ENCODE measurements around the gene ROBO1.

ROBO1 gene

DNA sequence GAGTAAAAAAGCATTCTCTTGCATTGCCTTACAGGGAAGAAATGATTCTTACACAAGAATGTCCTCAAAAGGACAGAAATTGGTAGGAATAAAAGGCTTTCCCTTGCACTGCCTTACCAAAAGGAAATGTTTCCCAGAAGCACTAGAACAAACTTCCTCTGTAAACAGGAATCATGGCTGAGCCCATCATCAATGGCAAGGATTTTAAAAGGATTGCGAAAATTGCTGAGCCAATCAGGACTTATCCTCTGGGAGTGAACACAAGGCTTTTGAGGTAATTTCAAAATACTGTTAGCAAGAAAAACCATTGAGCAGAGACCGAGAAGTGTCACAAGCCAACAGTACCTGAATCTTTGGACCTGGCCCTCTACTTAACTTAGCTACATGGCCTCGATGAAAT lies 897.3 kb downstream of the ROBO1 start:
- H3K27ac Mint-ChIP-seq = no peak overlapping the region
- no peaks in the 10 kb centered on the region for H3K27me3 Mint-ChIP-seq
- H3K9me3 Mint-ChIP-seq = peaks cover 0 to 1% of the 10 kb centered on the region in 2 donors
- no peaks in the 10 kb centered on the region for H3K4me1 Mint-ChIP-seq (ENCODE audit: low read depth in 2 of 2)
- no peak overlapping the region for H3K4me3 Mint-ChIP-seq
- ATAC-seq (replicated peaks) = no peak
- DNase-seq = no peak
- H3K36me3 Mint-ChIP-seq (ENCODE audit: insufficient read depth) = no peaks in the 10 kb centered on the region

DNA sequence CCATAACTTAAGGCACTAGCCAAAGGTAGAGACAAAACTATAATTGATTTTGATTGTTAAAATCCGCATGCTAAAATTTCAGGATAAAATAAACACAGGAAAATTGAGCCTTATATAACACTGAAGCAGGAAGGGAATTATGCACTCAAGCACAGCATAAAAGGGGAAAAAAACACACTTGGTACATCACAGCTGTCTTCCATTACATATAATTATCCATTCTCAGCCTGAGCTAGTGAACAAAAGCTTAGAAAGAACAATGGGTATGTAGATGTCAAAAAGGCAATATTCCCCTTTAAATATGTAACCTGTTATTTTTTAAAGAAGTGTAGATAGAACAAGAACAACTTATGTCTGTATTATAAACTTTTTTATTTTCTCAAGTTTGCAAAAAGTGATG lies 899.2 kb downstream of the ROBO1 start:
- Mint-ChIP-seq H3K27me3 (no peaks in the 10 kb centered on the region), H3K27ac (no peak overlapping the region), H3K4me3 (no peak overlapping the region), H3K36me3 (ENCODE audit: insufficient read depth) (no peaks in the 10 kb centered on the region), H3K9me3 (peaks cover 0 to 1% of the 10 kb centered on the region in 2 donors), H3K4me1 (ENCODE audit: low read depth in 2 of 2) (no peaks in the 10 kb centered on the region)
- ATAC-seq (replicated peaks) = no peak
- no peak for DNase-seq

DNA sequence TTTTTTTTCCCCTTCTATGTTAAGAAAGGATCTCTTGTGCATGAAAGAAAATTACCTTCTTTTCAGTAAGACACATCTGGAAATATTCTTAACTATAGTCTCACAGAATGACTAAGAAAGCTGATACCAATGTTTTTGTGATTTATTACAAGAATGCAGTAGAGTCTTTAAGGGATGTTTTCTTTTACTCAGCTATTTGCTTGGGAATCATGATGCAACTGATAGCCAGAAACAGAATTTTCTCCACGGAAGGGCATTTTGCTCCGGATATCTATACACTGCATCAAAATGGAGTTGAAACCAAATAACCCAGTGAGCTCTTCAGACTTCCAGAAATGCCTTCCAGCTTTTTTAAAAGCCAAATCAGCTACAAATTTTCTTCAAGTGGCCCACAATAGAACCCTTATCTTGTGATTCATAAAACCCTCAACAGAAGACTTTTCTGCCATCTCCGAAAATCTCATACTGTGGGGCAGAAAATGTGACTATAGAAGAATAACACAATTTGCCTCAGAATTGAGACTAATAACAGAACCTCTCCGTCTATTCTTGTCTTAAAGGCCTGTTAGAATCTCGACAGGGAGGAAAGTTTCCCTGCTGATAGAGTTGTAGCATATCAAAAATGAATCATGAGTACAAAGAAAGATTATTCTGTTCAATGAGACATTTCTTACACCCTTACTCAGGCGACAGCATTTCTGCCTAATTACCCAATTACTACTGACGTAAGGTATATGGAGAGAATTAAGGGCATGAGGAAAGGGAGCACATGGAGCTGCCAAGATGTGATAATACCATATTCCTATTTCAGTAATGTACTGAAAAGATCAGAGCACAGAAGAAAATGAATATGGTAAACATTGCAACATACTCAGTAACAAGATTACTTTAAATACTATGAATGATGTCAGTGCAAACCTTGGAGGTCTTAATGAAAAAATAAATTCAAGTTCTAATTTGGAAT lies 900.1 kb downstream of the ROBO1 start:
- DNase-seq (no peak), ATAC-seq (replicated peaks) (no peak)
- Mint-ChIP-seq H3K27me3 (no peaks in the 10 kb centered on the region), H3K36me3 (ENCODE audit: insufficient read depth) (no peaks in the 10 kb centered on the region), H3K4me3 (no peak overlapping the region), H3K4me1 (ENCODE audit: low read depth in 2 of 2) (no peaks in the 10 kb centered on the region), H3K9me3 (peaks cover 0 to 1% of the 10 kb centered on the region in 2 donors), H3K27ac (no peak overlapping the region)

DNA sequence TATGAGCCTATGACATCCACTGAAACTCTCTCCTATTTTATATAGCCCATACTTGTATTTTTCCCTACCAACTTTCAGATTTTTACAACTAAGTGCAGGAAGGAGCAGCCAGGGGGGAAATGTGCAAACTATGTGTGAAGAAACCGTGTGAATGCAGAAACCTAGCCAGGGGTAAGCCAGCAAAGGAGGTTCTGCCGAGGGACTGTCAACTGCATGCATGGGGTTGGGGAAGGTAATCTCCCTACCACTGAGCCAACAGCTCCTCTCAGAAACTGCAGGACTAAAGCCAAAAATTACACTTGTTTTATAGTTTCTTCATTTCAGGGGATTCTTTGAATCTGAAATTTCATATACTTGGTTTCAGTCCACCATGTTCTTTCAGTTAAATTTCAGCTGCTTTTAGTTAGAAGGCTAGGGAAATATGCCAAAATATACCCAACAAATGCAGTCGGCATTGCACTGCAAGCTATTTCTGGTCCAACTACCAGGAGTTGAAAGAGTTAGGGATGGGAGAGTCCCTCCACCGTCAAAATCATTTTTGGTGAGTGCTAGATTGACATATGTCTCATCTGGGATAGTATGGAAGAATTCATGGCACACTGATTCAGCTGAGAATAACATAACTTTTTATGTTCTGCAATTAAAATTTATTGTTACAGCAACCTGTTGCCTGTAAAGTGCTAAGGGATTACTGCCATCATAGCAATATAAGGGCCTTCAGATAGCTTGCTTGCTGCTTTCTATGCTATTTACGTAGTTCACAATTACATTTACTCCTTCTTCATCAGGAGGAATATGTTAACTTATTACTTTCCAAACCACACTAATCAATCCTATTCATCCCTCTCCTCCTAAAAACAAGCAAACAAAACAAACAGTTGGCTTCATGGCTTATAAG lies 904.2 kb downstream of the ROBO1 start:
- H3K4me3 Mint-ChIP-seq = no peak overlapping the region
- ATAC-seq (replicated peaks) = no peak
- no peaks in the 10 kb centered on the region for H3K4me1 Mint-ChIP-seq (ENCODE audit: low read depth in 2 of 2)
- no peak for DNase-seq
- H3K27me3 Mint-ChIP-seq = no peaks in the 10 kb centered on the region
- H3K27ac Mint-ChIP-seq = no peak overlapping the region
- H3K36me3 Mint-ChIP-seq (ENCODE audit: insufficient read depth) = no peaks in the 10 kb centered on the region
- H3K9me3 Mint-ChIP-seq = peaks cover 15 to 25% of the 10 kb centered on the region in 2 donors

DNA sequence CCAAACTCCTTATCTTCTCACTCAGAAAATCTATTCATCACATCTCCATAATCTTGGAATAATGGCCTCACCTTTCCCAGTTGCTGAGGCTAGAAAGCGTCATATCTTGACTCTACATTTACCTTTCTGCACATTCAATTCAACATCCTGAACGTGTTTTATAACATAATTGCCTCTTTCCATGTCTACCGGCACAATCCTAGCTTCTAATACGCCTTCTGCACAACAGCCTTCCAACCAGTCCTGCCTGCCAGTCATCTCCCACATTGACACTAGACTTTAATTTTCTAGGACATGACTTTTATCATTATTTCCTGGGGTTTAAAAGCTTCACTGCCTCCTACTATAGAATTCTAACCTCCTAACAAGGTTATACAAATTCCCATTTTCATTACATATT lies 906.6 kb downstream of the ROBO1 start:
- Mint-ChIP-seq H3K4me3 (no peak overlapping the region), H3K4me1 (ENCODE audit: low read depth in 2 of 2) (no peaks in the 10 kb centered on the region), H3K27ac (no peak overlapping the region), H3K36me3 (ENCODE audit: insufficient read depth) (no peaks in the 10 kb centered on the region), H3K9me3 (peaks cover 15 to 31% of the 10 kb centered on the region in 2 donors), H3K27me3 (no peaks in the 10 kb centered on the region)
- ATAC-seq (replicated peaks) = no peak
- DNase-seq = no peak

DNA sequence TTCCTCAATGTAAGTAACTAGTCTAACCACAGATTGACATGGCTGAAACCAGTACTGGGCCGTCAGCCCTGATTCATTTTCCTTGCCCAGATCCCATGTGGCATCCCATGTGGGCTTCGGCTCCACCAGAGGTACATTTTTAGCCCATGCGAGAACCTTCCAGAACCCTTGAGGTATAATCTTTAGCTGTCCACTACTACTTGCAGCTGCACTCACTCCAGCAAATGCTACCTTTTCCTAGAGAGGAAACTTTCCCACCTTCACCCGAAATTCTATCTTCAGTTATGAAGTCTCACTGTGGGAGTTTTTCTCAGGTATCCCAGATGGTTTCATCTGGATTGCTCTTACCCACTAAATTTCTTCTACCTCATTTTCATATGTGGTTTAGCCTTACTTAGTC lies 907.2 kb downstream of the ROBO1 start:
- Mint-ChIP-seq H3K9me3 (peaks cover 15 to 31% of the 10 kb centered on the region in 2 donors), H3K27ac (no peak overlapping the region), H3K36me3 (ENCODE audit: insufficient read depth) (no peaks in the 10 kb centered on the region), H3K4me1 (ENCODE audit: low read depth in 2 of 2) (no peaks in the 10 kb centered on the region), H3K4me3 (no peak overlapping the region), H3K27me3 (no peaks in the 10 kb centered on the region)
- DNase-seq (no peak), ATAC-seq (replicated peaks) (no peak)

DNA sequence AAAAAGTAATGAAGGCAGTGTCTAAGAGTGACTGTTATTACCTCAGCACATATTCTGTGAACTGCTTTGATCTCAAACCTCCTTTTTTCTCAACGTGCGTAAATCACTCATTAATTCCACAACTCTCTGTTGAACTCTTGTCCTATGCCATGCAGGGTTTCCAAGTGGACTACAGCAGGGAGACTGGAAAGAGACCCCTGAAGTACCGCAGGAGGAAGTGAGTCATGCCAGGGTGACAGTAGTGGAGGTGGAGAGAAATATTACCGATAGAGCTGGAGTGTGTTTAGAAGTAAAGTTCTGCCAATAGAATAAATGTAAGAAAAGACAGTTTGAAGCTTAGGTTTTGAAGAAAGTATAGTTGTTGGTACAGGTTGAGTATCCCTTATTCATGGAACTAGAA lies 908.9 kb downstream of the ROBO1 start:
- H3K27ac Mint-ChIP-seq = no peak overlapping the region
- no peaks in the 10 kb centered on the region for H3K27me3 Mint-ChIP-seq
- no peaks in the 10 kb centered on the region for H3K36me3 Mint-ChIP-seq (ENCODE audit: insufficient read depth)
- no peak overlapping the region for H3K4me3 Mint-ChIP-seq
- H3K4me1 Mint-ChIP-seq (ENCODE audit: low read depth in 2 of 2) = no peaks in the 10 kb centered on the region
- H3K9me3 Mint-ChIP-seq = peaks cover 15 to 31% of the 10 kb centered on the region in 2 donors
- no peak for ATAC-seq (replicated peaks)
- no peak for DNase-seq

DNA sequence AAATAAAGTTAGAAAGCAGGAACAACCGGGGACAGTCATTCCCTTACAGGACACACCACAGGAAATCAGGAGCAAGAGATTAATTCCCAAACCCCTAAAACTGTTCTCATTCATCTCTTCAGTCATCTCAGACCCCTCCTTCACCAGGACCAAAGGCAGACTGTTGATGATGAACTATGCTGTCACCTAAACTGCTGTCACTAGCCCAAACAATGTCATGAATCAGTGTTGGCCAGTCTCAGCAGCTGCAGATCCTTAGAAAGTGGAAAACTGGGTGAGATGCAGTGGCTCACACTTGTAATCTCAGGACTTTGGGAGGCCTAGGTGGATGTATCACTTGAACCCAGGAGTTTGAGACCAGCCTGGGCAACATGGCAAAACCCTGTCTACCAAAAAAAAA lies 909.6 kb downstream of the ROBO1 start:
- DNase-seq (no peak), ATAC-seq (replicated peaks) (no peak)
- H3K27ac Mint-ChIP-seq = no peak overlapping the region
- H3K36me3 Mint-ChIP-seq (ENCODE audit: insufficient read depth) = no peaks in the 10 kb centered on the region
- H3K4me1 Mint-ChIP-seq (ENCODE audit: low read depth in 2 of 2) = no peaks in the 10 kb centered on the region
- H3K9me3 Mint-ChIP-seq = peaks cover 15 to 33% of the 10 kb centered on the region in 2 donors
- no peak overlapping the region for H3K4me3 Mint-ChIP-seq
- H3K27me3 Mint-ChIP-seq = no peaks in the 10 kb centered on the region

DNA sequence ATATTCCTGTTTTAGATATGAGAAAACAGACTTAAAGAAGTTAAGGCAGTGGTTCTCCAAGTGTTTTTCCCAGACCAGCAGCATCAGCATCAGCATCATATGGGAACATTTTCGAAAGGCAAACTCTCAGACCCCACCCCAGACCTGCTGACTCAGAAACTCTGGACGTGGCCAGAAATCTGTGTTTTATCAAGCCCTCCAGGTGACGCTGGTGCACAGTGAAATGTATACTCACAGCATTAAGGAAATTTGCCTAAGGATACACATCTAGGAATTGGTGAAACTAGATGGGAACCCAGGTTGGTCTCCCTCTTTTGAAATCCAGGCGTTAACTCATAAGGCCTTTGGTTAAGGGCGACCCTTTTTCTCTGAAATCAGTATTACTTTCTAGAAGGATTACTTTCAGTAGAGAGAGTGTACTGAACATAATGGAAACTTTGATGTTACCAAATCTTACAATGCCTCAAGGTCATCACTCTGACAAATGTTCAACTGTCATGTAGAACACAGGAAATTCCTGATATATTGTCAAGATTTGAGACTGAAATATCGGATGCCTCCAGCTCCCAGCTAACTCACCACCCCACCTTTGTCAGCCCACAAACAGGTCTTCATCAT lies 910.2 kb downstream of the ROBO1 start:
- H3K4me3 Mint-ChIP-seq = no peak overlapping the region
- H3K4me1 Mint-ChIP-seq (ENCODE audit: low read depth in 2 of 2) = no peaks in the 10 kb centered on the region
- no peaks in the 10 kb centered on the region for H3K36me3 Mint-ChIP-seq (ENCODE audit: insufficient read depth)

DNA sequence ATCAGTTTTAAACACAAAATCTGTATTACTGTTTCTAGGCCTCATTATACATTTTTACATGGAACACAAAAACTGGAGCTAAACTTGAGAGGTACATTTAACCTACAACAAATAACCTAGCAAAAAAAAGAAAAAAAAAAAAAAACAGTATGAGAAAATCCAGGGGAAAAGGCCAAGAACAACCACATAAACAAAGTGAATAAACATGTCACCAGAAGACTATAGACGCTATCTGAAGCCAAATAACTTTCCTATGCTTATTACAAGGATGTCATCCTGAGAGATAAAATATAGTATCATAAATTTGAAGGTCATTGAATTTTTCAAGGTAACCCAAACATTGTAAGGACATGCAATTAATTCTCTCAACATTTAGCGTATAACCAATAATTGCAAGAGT lies 911.6 kb downstream of the ROBO1 start:
- no peak overlapping the region for H3K27ac Mint-ChIP-seq
- no peaks in the 10 kb centered on the region for H3K27me3 Mint-ChIP-seq
- DNase-seq = no peak
- ATAC-seq (replicated peaks) = no peak
- no peaks in the 10 kb centered on the region for H3K4me1 Mint-ChIP-seq (ENCODE audit: low read depth in 2 of 2)
- no peaks in the 10 kb centered on the region for H3K36me3 Mint-ChIP-seq (ENCODE audit: insufficient read depth)
- H3K9me3 Mint-ChIP-seq = peaks cover 10 to 35% of the 10 kb centered on the region in 2 donors
- H3K4me3 Mint-ChIP-seq = no peak overlapping the region

More for the DNA sequence above, 910.2 kb downstream of the ROBO1 start:
- no peak for DNase-seq
- Mint-ChIP-seq H3K9me3 (peaks cover 17 to 39% of the 10 kb centered on the region in 2 donors), H3K27me3 (no peaks in the 10 kb centered on the region), H3K27ac (no peak overlapping the region)
- no peak for ATAC-seq (replicated peaks)

DNA sequence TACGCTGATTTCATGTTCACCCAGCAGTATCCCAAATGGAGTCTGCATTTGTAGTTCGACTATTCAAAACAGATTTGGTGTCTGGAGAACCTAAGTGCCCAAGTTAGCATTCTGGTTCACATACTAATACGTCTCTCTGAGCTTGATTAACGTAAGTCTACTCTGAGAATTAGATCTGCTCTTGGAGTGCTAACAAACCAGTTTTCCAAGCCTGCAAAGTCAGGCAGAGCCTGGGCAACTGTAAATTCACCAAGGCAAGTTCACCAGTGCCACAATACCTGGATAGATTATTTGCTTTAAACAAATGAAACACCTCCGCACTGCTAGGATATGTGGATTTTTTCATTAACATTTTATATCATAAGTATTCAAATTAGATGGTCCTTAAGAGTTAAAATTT lies 912.6 kb downstream of the ROBO1 start:
- DNase-seq (no peak), ATAC-seq (replicated peaks) (no peak)
- Mint-ChIP-seq H3K4me1 (ENCODE audit: low read depth in 2 of 2) (no peaks in the 10 kb centered on the region), H3K9me3 (peaks cover 7 to 31% of the 10 kb centered on the region in 2 donors), H3K27ac (no peak overlapping the region), H3K4me3 (no peak overlapping the region), H3K36me3 (ENCODE audit: insufficient read depth) (no peaks in the 10 kb centered on the region), H3K27me3 (no peaks in the 10 kb centered on the region)

DNA sequence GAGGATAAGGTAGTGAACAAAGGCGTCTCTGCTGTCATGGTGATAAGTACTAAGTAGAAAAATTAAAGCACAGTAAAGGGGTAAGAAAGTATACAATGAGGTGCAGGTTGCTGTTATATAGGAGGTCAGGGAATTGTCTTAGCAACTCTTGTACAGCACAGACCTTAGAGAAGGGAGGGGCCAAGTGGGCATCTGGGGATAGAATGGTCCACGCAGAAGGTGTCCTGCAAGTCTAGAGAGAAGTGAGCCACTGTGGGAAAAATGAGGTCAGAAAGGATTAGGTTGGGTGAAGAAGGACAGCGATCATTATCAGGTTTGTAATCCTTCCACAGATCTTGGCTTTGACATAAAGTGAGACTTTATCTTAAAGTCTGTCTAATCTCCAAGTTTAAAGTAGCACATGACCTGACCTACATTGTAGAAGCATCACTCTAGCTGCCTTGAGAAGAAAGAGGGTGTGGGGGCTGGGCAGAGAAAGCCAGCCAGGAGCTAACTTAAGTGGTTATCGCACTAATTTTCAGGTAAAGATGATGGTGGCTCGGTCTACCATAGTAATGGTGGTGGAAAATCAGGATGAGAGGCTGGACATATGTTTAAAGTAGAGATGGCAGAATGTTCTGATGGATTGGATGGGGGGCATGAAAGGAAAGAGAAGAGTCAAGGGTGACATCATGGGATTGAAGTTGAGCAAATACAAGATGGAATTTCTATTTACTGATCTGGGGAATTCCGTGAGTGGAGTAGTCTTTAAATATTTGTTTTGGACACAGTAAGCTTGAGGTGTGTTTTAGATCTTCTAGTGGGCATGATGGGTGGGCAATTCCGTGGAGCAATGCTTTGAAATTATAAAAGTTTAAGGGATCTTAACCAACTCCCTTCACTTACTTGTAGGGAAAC lies 919.2 kb downstream of the ROBO1 start:
- Mint-ChIP-seq H3K27me3 (no peaks in the 10 kb centered on the region), H3K4me3 (no peak overlapping the region), H3K36me3 (ENCODE audit: insufficient read depth) (no peaks in the 10 kb centered on the region), H3K27ac (no peak overlapping the region), H3K4me1 (ENCODE audit: low read depth in 2 of 2) (no peaks in the 10 kb centered on the region), H3K9me3 (peaks cover 9 to 27% of the 10 kb centered on the region in 2 donors)
- no peak for DNase-seq
- ATAC-seq (replicated peaks) = no peak
